Activated CD4-positive, alpha-beta T cell treated with anti-CD3 and anti-CD28 coated beads for 24 hours (primary cell): ENCODE data around the gene SIRT7.
"Not testable (repeated sequence)": the region's sequence is repeated elsewhere in the genome, so short reads cannot be mapped to it uniquely, and the experiment has no call there.

Experiments used
- DNase-seq, 2 donors: peaks; one replicate each; pipeline ENCODE4 v3.0.0-alpha.2; 2020; ENCODE audit warnings: low read depth in 2 of 2

The SIRT7 gene

DNA sequence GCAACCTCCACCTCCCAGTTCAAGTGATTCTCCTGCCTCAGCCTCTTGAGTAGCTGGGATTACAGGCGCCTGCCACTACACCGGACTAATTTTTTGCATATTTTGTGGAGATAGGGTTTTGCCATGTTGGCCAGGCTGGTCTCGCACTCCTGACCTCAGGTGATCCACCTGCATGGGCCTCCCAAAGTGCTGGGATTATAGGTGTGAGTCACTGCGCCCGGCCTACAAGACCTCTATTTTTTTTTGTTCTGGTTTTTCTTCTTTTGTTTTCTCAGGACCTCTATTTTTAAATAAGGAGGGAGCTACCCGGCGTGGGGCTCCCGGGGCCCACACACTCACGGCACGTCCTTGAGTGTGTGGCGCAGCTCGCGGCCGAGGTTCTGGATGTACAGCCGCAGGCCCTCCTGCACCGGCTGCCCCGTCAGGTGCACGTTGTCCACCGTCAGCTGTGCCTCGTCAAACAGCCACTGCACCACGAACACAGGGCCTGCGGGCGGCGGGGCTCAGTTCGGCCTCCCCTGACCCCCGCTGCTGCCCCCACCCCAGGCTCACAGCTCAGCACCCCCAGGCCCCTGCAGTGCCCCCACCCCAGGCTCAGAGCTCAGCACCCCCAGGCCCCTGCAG, 37.2 kb upstream of the SIRT7 start:
- no peak for DNase-seq

DNA sequence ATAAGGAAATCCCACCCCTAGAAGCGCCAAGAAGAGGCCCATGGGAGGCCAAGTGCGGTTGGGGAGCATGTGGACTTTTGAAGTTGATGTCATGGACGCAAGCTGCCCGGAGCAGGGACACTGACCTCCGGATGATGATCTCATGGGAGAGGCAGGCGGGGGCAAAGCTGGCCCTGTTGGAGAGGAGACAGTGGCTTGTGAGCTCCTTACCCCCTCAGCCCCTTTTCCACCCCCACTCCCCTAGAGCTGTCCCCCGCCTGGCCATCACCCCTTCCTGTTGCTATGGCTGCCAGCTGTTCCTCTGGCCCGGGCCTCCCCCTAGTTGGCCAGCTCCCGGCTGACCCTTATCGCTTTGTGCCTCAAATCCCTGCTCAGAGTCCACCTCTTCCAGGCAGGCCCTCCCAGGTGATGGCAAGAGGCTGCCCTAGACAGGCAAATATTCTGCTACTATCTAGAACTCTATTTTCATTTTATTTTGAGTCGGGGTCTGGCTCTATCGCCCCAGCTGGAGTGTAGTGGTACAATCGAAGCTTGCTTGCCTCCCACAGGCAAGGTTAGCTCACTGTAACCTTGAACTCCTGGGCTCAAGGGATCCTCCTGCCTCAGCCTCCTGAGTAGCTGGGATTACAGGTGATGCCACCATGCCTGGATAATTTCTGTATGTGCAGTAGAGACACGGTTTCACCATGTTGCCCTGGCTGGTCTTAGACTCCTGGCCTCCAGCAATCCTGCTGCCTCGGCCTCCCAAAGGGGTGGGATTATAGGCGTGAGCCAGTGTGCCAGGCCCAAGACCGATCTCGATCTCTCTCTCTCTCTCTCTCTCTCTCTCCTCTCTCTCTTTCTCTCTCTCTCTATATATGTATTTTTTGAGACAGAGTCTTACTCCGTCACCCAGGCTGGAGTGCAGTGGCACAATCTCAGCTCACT, 36.4 kb upstream of the SIRT7 start:
- no peak for DNase-seq

DNA sequence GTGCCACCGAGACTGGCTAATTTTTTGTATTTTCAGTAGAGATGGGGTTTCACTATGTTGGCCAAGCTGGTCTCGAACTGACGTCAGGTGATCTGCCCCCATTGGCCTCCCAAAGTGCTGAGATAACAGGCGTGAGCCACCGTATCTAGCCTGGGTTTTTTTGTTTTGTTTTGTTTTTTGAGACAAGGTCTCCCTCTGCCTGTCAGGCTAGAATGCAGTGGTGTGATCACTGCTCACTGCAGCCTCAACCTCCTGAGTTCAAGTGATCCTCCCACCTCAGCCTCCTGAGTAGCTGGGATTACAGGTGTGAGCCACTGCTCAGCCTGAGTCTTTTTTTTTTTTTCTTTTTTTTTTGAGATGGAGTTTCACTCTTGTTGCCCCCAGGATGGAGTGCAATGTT, 35.5 kb upstream of the SIRT7 start:
- DNase-seq = not testable (repeated sequence)

DNA sequence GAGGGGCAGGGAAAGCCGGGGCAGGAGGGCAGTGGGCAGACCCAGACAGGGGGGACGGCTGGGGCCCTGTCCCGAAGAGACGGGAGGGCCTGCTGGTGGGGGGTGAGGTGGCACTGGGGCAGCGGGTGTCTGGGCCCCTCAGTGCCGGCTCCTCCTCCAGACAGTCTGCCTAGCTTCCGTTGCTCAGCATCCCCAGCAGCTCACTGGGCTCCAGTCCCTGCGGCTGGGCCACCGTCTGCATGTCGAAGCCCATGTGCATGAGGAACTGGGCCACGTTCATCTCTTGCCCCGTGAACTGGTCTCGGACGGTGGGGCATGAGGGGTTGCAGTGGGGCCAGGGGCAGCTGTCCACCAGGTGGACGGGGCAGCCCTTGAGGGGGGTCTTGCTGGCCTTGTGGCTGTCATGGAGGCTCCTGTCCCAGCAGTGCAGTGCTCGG, 34.8 kb upstream of the SIRT7 start:
- no peak for DNase-seq

GRCh38 chr17:81951785-81952684, 34.1 kb upstream of the SIRT7 start:
- no peak for DNase-seq

- DNase-seq = no peak
Observed at GRCh38 chr17:81950501-81950900, 32.5 kb upstream of the SIRT7 start.

DNA sequence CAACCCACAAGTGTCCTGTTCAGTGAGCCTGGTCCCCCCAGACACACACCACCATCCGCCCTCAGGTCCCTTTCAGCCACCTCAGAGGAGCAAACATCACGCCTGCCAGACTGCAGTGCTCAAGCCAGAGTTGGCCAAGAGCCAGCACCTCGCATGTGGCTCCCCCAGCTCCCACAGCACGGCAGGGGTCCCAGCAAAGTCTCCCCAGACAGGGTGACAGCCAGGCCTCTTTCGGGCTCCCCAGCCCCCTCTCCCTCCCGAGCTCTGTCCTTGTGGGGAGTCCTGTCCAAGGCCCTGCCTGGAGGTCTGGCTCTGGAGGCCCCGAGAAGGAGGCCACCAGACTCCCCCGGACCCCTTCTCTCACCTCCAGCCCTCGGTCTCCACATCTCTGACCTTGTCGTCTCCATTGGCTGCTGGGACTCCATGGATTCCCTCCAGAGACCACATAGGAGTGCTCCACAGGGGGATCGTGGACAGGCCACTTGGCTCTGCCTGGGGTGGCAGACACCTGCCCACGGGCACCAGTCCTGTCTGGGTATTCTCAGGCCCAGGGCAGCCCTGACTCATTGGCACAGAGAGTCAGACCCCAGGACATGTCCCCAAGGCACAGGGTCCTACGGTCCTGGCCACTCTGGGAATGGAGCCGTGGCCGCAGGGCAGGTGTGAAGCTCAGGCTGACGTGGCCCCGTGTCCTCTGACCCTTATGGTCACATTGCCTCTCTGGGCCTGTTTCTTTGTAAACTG, 30.8 kb upstream of the SIRT7 start:
- no peak for DNase-seq

- DNase-seq = no peak
Observed at GRCh38 chr17:81947189-81947588, 29.2 kb upstream of the SIRT7 start, which contains the start of gene MYADML2. MYADML2 (minus strand) TSS chr17:81947233; CDS start chr17:81941741, 5,492 bp downstream.

- no peak for DNase-seq
Observed at GRCh38 chr17:81944858-81945257, 26.9 kb upstream of the SIRT7 start.

DNA sequence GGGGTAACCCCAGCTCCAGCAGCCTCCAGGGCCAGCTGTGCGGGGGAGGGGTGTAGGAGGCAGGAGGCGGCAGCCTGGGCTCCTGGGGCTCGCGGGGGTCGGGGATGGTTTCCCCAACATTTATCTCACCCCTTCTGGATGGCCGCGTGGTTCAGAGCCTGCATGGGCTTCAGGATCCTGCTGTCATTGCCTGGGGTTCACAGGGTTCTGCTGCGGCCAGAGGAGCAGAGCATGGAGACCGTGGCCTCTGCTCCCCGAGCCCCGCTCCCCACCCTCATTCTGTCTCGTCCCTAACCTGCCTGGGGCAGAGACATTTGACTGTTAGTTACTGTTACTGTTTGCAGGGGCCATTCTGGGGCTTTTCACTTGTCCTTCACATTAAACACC, 24.2 kb upstream of the SIRT7 start:
- DNase-seq = no peak

- no peak for DNase-seq
Observed at GRCh38 chr17:81941484-81942166, 23.6 kb upstream of the SIRT7 start.

- no peak for DNase-seq
Observed at GRCh38 chr17:81940538-81941483, 22.8 kb upstream of the SIRT7 start.

- DNase-seq = no peak
Observed at GRCh38 chr17:81939881-81940385, 22.0 kb upstream of the SIRT7 start.

DNA sequence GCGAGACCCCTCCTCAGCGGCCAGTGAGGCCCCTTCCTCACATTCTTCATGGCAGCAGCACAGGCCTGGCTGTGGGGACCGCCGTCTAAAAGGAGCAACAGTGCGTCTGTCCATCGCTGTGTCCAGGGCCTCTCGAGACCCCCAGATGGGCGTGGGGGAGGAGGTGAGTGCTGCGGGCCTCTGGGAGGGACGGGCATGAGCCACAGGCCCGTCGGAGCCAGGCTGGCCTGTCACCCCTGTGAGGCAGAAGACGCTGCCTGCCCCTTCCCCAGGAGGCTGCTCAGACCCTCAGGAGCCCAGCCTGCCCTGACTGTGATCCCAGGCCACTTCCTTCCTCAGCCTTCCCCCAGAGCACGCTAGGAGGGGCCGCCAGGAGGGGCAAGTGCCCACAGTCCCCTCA, 21.2 kb upstream of the SIRT7 start:
- no peak for DNase-seq

DNA sequence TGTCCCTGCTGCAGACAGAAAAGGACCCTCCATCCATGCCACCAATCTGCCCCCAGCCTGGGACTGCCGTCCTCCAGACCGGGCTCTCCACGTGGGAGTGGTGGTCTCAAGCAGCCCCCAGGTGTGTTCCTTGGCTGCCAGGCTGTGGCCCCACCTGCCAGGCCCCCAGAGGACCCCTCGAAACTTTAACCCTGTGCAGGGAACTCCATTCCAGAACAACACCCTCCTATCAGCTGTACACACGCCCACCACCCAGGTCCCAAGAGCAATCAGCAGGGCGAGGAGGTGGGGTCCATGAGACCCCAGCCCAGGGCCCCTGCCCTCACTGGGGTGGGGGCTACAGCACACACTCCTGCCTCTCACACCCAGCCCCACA, 17.7 kb upstream of the SIRT7 start:
- no peak for DNase-seq

DNA sequence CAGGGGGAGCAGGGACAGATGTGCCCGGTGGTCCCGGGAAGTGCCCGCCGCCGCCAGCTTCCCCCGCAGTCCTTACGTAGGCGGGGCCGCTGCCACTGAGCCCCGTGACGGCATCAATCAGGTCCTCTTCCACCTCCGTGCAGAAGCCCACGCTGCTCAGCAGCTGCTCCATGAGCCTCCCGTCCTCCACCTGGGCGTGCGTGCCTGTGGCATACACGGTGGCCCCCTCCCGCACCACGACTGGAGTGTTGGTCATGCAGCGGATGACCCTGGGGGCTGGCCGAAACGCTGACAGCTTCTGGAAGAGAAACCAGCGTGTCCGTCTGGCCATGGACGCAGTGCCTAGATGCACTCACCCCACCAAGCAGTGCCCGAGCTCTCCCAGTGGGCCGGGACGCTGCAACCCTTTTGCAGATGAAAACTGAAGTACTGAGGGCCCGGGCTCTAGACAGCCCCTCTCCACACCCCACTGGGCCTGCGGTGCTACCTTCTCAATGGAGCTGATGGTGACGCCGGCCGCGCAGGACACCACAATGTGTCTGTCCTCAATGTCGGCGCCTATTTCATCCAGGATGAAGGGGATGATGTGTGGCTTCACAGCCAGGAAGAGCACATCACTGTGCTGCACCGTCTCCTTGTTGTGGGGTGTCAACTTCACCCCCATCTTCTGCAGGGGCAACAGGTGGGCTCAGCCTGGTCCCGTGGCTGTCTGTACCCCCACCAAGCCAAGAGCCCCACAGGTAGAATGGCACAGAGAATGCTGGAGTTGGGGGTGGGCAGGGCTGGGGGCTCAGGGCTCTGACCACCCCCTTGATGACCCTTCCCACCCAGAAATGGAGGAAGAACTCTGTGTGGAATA, 17.1 kb upstream of the SIRT7 start:
- no peak for DNase-seq

DNA sequence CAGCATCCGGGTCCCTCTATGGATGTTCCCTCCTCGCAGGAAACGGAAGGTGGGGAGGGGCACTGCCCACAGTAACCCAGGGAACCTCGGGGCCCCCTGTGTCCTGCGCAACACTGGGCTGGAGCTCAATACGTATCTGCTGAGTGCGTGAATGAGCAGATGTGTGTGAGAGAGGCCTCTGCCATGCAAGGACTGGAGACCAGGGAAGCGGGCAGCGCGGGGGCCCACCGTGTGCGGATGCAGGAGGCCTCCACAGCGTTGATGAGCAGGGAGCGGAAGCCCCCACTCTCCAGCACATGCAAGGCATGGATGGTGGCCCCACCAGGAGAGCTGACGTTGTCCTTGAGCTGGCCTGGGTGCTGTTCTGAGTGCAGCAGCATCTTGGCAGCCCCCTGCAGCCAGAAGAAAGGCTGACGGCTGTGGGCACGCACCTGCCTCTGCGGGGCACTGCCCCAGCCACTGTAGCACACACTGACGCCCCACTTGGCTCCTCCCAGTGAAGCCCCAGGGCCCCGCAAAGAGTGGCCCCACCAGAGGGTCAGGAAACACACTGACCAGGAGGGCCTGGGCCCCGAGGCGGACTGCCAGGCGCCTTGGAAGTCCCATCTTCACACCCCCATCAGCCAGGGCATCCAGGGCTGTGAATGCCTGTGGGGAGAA, 16.3 kb upstream of the SIRT7 start:
- no peak for DNase-seq

- DNase-seq = no peak
Observed at GRCh38 chr17:81933178-81933699, 15.3 kb upstream of the SIRT7 start.
